Activated CD4-positive, alpha-beta T cell treated with anti-CD3 and anti-CD28 coated beads, Interleukin-2, amount 10 ng/mL, durations not matched to agents 7 days and 5 days (primary cell): Measurements from ENCODE around the gene TUBA3E. TPM values are rescaled to one million over a fixed set of nuclear protein-coding genes. Genes with fewer than 3 reads are reported as not detected.
"Not testable (repeated sequence)": the region's sequence is repeated elsewhere in the genome, so short reads cannot be mapped to it uniquely, and the experiment has no call there.

Experiments used
- CTCF ChIA-PET: fragments of 350-600 bp; sonication (Branson Sonifier 250); formaldehyde crosslinking; loops from one replicate; lab custom pipeline; 2021; ENCODE audit warnings: antibody characterized with exemption; lab: Charles Lee
- POLR2A ChIA-PET: fragments of 350-600 bp; sonication (Branson Sonifier 250); formaldehyde crosslinking; loops from one replicate; lab custom pipeline; 2021; ENCODE audit warnings: antibody characterized with exemption; lab: Charles Lee
- DNase-seq: peaks from one replicate; pipeline ENCODE4 v3.0.0-alpha.2; 2020
- H3K27ac Mint-ChIP-seq: one replicate; pipeline ENCODE4 v1.8.0; 2021; ENCODE audit warnings: mild to moderate bottlenecking, moderate library complexity, mixed read lengths
- H3K27me3 Mint-ChIP-seq: one replicate; pipeline ENCODE4 v1.8.0; 2021; ENCODE audit warnings: mixed read lengths
- H3K36me3 Mint-ChIP-seq: one replicate; pipeline ENCODE4 v1.8.0; 2021; ENCODE audit warnings: low read depth, mixed read lengths
- H3K4me1 Mint-ChIP-seq: one replicate; pipeline ENCODE4 v1.8.0; 2021; ENCODE audit warnings: mixed read lengths
- H3K4me3 Mint-ChIP-seq: one replicate; pipeline ENCODE4 v1.8.0; 2021; ENCODE audit warnings: mild to moderate bottlenecking, moderate library complexity, mixed read lengths
- H3K9me3 Mint-ChIP-seq: one replicate; pipeline ENCODE4 v1.8.0; 2021; ENCODE audit warnings: mixed read lengths
- total RNA-seq, 2 experiments: library from RNA; stranded (reverse); gene quantifications; one replicate each; pipeline ENCODE4 v1.2.3, GENCODE V29; 2021

Gene TUBA3E
- total RNA-seq, 2 experiments from 2014 or later: not detected

DNA sequence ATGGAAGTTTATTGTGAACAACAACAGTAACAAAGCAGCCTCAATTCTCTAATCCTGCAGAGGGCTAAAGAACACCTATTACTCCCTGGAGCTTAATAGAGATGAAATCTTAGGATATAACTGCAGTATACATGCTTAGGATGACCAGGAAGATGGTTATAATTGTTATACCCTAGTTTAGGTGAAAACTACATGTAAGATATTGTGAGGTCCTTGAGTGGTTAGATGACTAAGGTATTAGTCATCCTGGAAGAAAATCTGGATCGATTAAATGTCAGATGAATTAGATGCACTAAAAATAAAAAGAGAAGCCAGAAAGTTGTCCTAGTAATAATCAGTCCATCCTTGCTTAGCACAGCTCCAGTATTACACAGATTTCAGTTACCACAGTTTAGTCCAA lies 22.3 kb upstream of the TUBA3E start:
- H3K27me3 Mint-ChIP-seq: peaks cover 24% of the 10 kb centered on the region
- CTCF ChIA-PET: not testable (repeated sequence)

DNA sequence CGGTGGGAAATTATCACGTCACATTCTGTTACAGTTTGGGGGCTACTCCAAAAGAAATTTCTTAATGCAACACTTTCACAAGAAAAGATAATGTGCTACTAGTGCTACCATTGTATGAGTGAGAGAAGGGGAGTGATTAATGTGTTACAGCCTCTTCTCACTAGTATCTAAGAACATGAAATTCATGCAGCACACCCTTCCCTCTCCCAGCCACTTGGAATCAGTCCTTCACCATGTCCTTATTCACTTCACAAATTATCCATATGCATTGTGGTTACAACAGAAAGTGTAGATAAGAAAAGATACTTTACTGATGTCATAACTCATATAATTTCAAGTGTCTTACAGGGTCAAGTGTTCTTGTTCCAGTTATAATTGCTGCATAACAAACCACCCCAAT lies 20.9 kb upstream of the TUBA3E start:
- H3K4me1 Mint-ChIP-seq, H3K4me3 Mint-ChIP-seq, CTCF ChIA-PET, H3K27ac Mint-ChIP-seq, H3K36me3 Mint-ChIP-seq, H3K9me3 Mint-ChIP-seq, POLR2A ChIA-PET, DNase-seq: not testable (repeated sequence)
- peaks cover 28% of the 10 kb centered on the region for H3K27me3 Mint-ChIP-seq

More for the DNA sequence above, 22.3 kb upstream of the TUBA3E start:
- H3K27ac Mint-ChIP-seq, H3K9me3 Mint-ChIP-seq, H3K4me1 Mint-ChIP-seq, POLR2A ChIA-PET, H3K36me3 Mint-ChIP-seq, DNase-seq, H3K4me3 Mint-ChIP-seq: not testable (repeated sequence)

DNA sequence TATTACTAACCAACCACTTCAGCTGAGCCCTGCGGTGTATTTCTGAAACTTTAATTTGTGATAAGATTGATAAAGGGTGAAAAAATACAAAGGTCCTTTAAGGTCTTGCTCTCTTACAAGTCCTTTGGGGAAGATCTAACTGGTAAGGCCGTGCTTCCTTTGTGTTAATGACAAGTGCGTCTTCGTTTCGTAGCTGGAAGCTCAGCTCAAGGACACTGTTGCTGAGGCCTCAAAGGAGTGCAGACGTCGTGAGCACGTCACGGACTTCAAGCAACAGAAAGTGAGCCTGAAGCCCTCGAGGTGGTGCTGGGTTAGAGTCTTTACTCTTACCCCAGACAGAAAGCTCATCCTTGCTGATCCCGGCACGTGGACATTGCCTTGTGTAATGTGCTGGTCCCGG lies 8.8 kb upstream of the TUBA3E start:
- H3K27me3 Mint-ChIP-seq: peaks cover 11% of the 10 kb centered on the region
- H3K4me1 Mint-ChIP-seq, H3K27ac Mint-ChIP-seq, DNase-seq, H3K9me3 Mint-ChIP-seq, H3K36me3 Mint-ChIP-seq, CTCF ChIA-PET, H3K4me3 Mint-ChIP-seq, POLR2A ChIA-PET: not testable (repeated sequence)

DNA sequence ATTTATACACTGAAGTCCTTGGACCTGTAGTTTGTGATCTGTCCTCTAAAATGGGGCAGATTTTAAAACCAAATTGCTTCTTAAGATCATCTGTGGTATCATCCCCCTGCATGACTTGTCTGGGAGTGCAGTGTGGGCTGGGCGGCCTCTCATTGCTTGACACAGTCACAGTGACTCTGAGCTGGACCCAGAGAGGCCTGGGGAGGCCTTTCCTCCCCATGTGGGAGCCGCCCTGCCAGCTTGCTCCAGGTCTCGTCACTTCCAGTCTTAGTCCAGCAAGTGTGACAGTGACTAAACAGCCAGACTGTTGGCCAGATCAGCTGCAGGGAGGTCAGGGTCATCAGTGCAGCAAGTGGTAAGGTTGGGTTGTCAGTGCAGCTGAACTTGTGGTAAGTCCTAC lies 4.9 kb upstream of the TUBA3E start:
- H3K36me3 Mint-ChIP-seq, POLR2A ChIA-PET, H3K27me3 Mint-ChIP-seq, DNase-seq, H3K27ac Mint-ChIP-seq, H3K4me3 Mint-ChIP-seq, CTCF ChIA-PET, H3K9me3 Mint-ChIP-seq, H3K4me1 Mint-ChIP-seq: not testable (repeated sequence)

DNA sequence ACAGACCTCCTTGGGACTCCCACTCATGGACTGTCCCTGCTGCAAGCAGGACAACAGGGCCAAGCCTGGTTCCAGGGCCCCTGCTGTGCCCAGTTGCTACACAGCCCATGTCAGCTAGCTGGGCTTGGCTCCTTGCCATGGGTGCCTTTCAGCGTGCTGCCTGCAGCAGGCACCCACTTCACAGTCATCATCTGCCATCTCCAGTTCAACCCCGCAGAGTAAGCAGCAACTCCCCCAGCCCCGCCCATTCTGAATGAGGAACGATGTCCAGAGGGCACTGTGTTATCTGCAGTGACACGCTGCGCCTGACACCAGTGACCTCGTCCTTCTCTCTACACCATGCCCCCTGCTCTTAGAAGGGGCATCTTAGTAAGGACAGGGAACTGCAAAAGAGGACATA lies 4.3 kb upstream of the TUBA3E start:
- H3K27me3 Mint-ChIP-seq, H3K27ac Mint-ChIP-seq, CTCF ChIA-PET, POLR2A ChIA-PET, H3K36me3 Mint-ChIP-seq, H3K9me3 Mint-ChIP-seq, H3K4me1 Mint-ChIP-seq, H3K4me3 Mint-ChIP-seq, DNase-seq: not testable (repeated sequence)

DNA sequence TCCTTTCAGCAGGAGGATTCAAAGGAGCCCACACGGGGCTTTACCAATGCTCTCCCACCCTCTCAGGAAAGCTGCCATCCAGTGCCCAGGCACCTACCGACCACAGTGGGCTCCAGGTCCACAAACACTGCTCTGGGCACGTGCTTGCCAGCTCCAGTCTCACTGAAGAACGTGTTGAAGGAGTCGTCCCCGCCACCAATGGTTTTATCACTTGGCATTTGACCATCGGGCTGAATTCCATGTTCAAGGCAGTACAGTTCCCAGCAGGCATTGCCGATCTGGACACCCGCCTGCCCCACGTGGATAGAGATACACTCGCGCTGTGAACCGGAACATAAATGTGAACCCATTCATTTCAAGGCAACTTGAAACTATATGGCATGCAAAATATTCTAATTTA lies 2.2 kb downstream of the TUBA3E start:
- H3K4me3 Mint-ChIP-seq, H3K4me1 Mint-ChIP-seq, H3K9me3 Mint-ChIP-seq, H3K36me3 Mint-ChIP-seq, H3K27ac Mint-ChIP-seq, POLR2A ChIA-PET, CTCF ChIA-PET, H3K27me3 Mint-ChIP-seq, DNase-seq: not testable (repeated sequence)

DNA sequence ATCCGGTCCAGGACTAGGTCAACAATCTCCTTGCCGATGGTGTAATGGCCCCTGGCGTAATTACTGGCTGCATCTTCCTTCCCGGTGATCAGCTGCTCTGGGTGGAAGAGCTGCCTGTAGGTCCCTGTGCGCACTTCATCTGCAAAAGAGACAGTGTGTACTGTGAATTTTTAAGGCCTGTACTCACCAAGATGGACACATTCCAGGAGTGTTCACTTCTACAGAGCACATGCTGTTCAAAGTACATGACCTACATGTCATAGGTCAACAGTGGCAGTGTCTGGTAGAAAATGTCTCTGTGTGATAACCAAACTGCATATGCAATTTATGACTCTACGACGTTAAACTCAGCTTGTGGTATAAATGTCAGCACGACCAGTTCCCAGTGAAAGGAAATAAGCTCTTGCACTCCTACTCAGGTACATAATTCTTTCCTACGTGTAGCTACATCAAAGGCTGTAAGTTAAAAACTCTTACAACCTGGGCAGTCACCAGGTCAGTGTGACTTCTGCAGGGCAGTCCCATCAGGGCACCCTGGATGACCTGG lies 3.1 kb downstream of the TUBA3E start:
- H3K27ac Mint-ChIP-seq, H3K4me3 Mint-ChIP-seq, H3K9me3 Mint-ChIP-seq, DNase-seq, H3K4me1 Mint-ChIP-seq, CTCF ChIA-PET, H3K36me3 Mint-ChIP-seq, H3K27me3 Mint-ChIP-seq, POLR2A ChIA-PET: not testable (repeated sequence)

DNA sequence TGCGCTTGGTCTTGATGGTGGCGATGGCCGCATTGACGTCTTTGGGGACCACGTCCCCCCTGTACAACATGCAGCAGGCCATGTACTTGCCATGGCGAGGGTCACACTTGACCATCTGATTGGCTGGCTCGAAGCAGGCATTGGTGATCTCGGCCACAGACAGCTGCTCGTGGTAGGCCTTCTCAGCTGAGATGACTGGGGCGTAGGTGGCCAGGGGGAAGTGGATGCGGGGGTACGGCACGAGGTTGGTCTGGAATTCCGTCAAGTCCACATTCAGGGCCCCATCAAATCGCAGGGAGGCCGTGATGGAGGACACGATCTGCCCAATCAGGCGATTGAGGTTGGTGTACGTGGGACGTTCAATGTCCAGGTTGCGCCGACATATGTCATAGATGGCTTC lies 4.4 kb downstream of the TUBA3E start:
- H3K27ac Mint-ChIP-seq, H3K4me1 Mint-ChIP-seq, CTCF ChIA-PET, H3K9me3 Mint-ChIP-seq, H3K36me3 Mint-ChIP-seq, POLR2A ChIA-PET, DNase-seq, H3K27me3 Mint-ChIP-seq, H3K4me3 Mint-ChIP-seq: not testable (repeated sequence)

DNA sequence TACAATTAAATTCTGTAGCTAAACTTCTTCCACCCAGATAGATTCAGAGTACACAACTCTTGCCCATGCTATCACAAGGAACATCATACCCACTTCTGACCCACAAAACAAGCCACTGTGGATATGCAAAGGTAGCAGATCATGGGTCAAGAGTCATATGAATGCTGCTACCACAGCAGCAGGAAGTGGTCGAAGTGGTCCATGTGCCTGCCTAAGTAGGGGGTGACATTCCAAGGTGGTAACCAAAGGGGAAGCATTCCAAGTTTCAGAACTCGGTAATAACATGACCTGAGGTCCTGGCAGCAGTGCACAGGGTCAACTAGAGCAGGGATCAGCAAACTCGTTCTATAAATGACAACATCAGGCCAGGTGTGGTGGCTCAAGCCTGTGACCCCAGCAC lies 5.8 kb downstream of the TUBA3E start:
- DNase-seq, CTCF ChIA-PET, H3K36me3 Mint-ChIP-seq, POLR2A ChIA-PET, H3K9me3 Mint-ChIP-seq, H3K27me3 Mint-ChIP-seq, H3K4me3 Mint-ChIP-seq, H3K4me1 Mint-ChIP-seq, H3K27ac Mint-ChIP-seq: not testable (repeated sequence)

DNA sequence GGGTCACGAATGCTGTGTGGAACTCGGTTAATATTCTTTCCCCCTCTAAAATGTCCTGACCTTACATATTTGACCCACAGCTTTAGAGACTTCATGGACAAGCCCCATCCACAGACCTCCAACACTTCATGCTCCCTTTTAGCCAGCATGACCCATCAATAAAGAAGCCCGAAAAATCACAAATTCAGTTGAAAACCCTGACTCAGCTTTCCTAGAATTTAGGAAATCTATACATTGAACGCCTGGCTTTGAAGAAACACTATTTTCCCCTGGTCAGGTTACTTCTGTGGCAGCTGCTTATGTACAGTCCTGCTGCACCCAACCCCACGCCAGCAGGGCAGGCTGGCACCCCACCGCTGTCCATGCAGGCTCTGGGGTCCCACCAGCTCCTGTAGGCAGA lies 6.9 kb downstream of the TUBA3E start:
- H3K4me3 Mint-ChIP-seq, POLR2A ChIA-PET, H3K27me3 Mint-ChIP-seq, H3K9me3 Mint-ChIP-seq, H3K36me3 Mint-ChIP-seq, DNase-seq, H3K4me1 Mint-ChIP-seq, CTCF ChIA-PET: not testable (repeated sequence)
- H3K27ac Mint-ChIP-seq: peak overlapping the region; percentile 55

DNA sequence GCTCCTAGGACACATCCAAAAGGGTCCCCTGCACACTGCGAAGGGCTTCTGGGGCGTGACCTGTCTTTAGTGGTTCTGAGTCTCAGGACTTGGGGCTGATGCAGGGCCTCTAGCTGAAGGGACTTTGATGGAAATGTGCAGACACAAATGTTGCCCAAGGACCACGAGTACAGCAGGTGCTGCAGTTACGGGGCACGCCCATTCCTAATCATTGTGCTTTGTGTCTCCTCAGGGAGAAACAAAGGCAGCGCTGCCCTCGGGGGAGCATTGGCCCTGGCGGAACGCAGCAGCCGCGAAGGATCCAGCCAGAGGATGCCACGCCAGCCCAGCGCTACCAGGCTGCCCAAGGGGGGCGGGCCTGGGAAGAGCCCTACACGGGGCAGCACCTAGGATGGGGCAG lies 8.0 kb downstream of the TUBA3E start:
- H3K27ac Mint-ChIP-seq: no peak overlapping the region
- H3K4me1 Mint-ChIP-seq: peaks cover 7% of the 10 kb centered on the region
- POLR2A ChIA-PET: no interaction called here
- H3K36me3 Mint-ChIP-seq: peaks cover 6% of the 10 kb centered on the region
- H3K27me3 Mint-ChIP-seq: no peaks in the 10 kb centered on the region
- DNase-seq: no peak
- CTCF ChIA-PET: no interaction called here
- H3K4me3 Mint-ChIP-seq: no peak overlapping the region
- no peaks in the 10 kb centered on the region for H3K9me3 Mint-ChIP-seq

DNA sequence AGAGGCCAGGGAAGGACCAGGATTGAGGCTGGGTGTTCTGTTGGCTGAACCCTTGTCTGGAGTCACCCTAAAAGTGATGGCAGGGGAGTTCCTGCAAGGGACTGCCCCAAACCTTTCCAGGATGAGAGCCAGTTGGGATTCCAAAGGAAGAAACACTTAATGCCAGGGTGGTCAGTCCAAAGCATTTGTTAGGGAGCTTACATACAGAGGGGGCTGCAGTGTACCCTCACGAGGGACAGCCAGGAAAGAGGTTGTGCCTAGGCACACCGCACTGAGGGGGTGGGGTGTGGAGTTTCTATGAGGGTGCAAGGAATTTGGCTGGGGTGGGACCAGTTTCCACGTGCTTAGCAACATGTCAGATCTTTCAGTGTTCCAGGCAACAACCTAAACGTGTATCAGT lies 9.3 kb downstream of the TUBA3E start:
- H3K27ac Mint-ChIP-seq, H3K9me3 Mint-ChIP-seq, H3K36me3 Mint-ChIP-seq, DNase-seq, POLR2A ChIA-PET, H3K4me3 Mint-ChIP-seq, H3K27me3 Mint-ChIP-seq: not testable (repeated sequence)
- H3K4me1 Mint-ChIP-seq: peaks cover 14% of the 10 kb centered on the region
- CTCF ChIA-PET: interaction anchor here (1.1 kb wide), 1 partner anchor 139 kb away, joined by 3 read pairs; no protein-coding TSS in a partner anchor

DNA sequence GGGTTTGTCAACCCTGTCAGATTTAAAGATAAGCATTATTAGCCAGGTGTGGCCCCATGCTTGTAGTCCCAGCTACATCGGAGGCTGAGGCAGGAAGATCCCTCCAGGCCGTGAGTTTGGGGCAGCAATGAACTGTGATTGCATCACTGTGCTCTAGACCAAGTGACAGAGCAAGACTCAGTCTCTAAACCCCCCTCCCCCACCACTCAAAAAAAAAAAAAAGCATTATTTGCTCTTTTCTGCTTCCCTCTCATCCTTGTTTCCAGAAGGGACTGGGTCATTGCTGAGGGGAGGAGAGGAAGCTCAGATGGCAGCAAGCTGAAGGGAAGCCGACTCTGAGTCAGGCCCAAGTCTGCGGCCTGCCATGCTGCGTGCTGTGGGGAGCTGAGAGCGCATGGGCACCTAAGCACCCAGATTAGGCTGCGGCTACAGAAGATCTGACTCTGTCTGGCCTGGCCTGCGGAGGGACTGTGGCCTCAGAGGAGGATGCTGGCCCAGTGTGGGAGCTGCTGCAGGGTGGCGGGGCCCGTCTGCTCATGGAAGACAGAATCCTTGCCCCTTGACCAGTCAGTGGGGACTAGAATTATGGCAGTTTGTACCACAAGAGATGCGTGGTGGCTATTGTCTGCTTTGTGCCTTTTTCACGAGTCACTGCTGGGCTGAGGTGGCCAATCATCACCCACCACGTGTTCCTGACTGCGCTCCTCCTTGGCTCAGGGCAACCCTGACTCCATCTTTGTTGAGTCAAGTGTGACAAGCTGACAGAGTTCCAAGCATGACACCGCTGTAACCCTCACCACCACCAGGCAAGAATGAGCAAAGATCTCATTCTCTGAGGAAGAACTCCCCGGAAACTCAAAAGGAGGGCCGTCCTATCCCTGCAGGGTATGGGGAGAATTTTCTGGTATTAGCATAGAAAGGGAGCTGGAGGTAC lies 10.1 kb downstream of the TUBA3E start:
- H3K9me3 Mint-ChIP-seq, H3K36me3 Mint-ChIP-seq, H3K27ac Mint-ChIP-seq, H3K4me3 Mint-ChIP-seq, H3K27me3 Mint-ChIP-seq, POLR2A ChIA-PET, DNase-seq: not testable (repeated sequence)
- peaks cover 21% of the 10 kb centered on the region for H3K4me1 Mint-ChIP-seq
- CTCF ChIA-PET: interaction anchor here (1.1 to 1.3 kb wide), 2 partner anchors 140 to 145 kb away, joined by 3 to 4 read pairs; no protein-coding TSS in a partner anchor
